Tibial nerve (tissue), 4 donors: ENCODE data around the gene FLT3. TPM values are rescaled to one million over a fixed set of nuclear protein-coding genes. Genes with fewer than 3 reads are reported as not detected.
"Not testable (repeated sequence)": the region's sequence is repeated elsewhere in the genome, so short reads cannot be mapped to it uniquely, and the experiment has no call there.

Experiments
- DNase-seq, 2 donors: peaks; one replicate each; pipeline ENCODE4 v3.0.0-alpha.2; 2019; ENCODE audit warnings: low spot score in 2 of 2
- H3K27ac ChIP-seq, 4 donors: fragments of 200-600 bp; sonication (generic) in 3 of 4; one replicate each; pipeline ENCODE4 v1.5.1; 2017 to 2019; ENCODE audit warnings: mild to moderate bottlenecking in 1 of 4
- H3K27me3 ChIP-seq, 2 donors: fragments of 200-600 bp; sonication (generic) in 1 of 2; one replicate each; pipeline versions ENCODE4 v1.5.1 to v1.6.0; 2017 to 2019
- H3K36me3 ChIP-seq, 3 donors: fragments of 200-600 bp; sonication (generic); one replicate each; pipeline ENCODE4 v1.5.1; 2018 to 2019
- H3K4me1 ChIP-seq, 4 donors: fragments of 200-600 bp; sonication (generic) in 3 of 4; one replicate each; pipeline ENCODE4 v1.5.1; 2017 to 2019
- H3K4me3 ChIP-seq, 4 donors: fragments of 200-600 bp; sonication (generic) in 3 of 4; one replicate each; pipeline ENCODE4 v1.5.1; 2017 to 2019; ENCODE audit warnings: mild to moderate bottlenecking in 1 of 4, moderate library complexity in 1 of 4
- H3K9me3 ChIP-seq, 4 donors: fragments of 200-600 bp; sonication (generic) in 3 of 4; one replicate each; pipeline ENCODE4 v1.5.1; 2017 to 2019
- EP300 ChIP-seq, 2 donors: sonication (generic); formaldehyde crosslinking; IDR thresholded peaks; one replicate each; pipeline ENCODE4 v1.6.1; 2017; ENCODE audit warnings: antibody characterized with exemption in 2 of 2, mild to moderate bottlenecking in 1 of 2
- POLR2A ChIP-seq, 2 donors: fragments of 450-650 bp; IDR thresholded peaks; one replicate each; pipeline ENCODE4 v1.6.1; 2017; ENCODE audit warnings: antibody characterized with exemption in 2 of 2, mild to moderate bottlenecking in 2 of 2, moderate library complexity in 2 of 2
- WGBS, 2 donors: methylation state at CpG; one replicate each; pipeline ENCODE4 v1.1.5; 2018; 5-methylcytosine and 5-hydroxymethylcytosine counted together
- total RNA-seq, 4 donors: library from RNA; depleted of rRNA; stranded (reverse); fragments of >200 nt; gene quantifications; one replicate each; pipeline ENCODE4 v1.1.0, GENCODE V29; 2016
- TF ChIP-seq, protein P1 (sequence below), 5 experiments: fragments of 200-600 bp in 3 of 5; fragments of 450-650 bp in 2 of 5; sonication (generic) in 3 of 5; IDR thresholded peaks; one replicate each; pipeline ENCODE4 v1.5.1; 2016 to 2019; ENCODE audit warnings: antibody characterized with exemption in 5 of 5, mild to moderate bottlenecking in 3 of 5, moderate library complexity in 2 of 5

The FLT3 gene
- total RNA-seq, 4 donors from 2014 or later = 0.20 to 0.42 (median 0.22) TPM; not detected in 1

DNA sequence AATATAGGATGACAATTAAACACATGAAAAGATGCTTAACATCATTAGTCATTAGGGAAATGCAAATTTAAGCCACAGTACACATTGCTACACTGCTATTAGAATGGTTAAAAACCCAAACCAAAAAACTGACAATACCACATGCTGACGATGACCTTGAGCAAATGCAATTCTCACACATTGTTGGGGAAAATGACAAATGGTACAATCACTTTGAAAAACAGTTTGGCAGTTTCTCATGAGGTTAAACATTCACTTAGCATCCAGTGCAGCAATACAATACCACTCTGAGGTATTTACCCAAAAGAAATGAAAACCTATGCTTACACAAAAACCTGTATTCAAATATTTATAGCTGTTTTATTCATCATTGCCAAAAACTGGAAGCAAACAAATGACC lies 11.3 kb downstream of the FLT3 start:
- TF ChIP-seq POLR2A (IDR thresholded peaks at IDR 0.05) = no peak
- TF ChIP-seq, protein P1, sequence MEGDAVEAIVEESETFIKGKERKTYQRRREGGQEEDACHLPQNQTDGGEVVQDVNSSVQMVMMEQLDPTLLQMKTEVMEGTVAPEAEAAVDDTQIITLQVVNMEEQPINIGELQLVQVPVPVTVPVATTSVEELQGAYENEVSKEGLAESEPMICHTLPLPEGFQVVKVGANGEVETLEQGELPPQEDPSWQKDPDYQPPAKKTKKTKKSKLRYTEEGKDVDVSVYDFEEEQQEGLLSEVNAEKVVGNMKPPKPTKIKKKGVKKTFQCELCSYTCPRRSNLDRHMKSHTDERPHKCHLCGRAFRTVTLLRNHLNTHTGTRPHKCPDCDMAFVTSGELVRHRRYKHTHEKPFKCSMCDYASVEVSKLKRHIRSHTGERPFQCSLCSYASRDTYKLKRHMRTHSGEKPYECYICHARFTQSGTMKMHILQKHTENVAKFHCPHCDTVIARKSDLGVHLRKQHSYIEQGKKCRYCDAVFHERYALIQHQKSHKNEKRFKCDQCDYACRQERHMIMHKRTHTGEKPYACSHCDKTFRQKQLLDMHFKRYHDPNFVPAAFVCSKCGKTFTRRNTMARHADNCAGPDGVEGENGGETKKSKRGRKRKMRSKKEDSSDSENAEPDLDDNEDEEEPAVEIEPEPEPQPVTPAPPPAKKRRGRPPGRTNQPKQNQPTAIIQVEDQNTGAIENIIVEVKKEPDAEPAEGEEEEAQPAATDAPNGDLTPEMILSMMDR (IDR thresholded peaks at IDR 0.05) = no peak
- no peaks in the 10 kb centered on the region for H3K27me3 ChIP-seq
- no peak overlapping the region for H3K27ac ChIP-seq
- H3K36me3 ChIP-seq = no peaks in the 10 kb centered on the region
- WGBS, 2 donors = 63 to 64% methylated on average over 1 of the region's 1 CpG
- H3K9me3 ChIP-seq = no peaks in the 10 kb centered on the region
- no peak overlapping the region for H3K4me3 ChIP-seq
- no peak for DNase-seq
- H3K4me1 ChIP-seq = peaks cover 0 to 3% (median 0%) of the 10 kb centered on the region in 4 donors

DNA sequence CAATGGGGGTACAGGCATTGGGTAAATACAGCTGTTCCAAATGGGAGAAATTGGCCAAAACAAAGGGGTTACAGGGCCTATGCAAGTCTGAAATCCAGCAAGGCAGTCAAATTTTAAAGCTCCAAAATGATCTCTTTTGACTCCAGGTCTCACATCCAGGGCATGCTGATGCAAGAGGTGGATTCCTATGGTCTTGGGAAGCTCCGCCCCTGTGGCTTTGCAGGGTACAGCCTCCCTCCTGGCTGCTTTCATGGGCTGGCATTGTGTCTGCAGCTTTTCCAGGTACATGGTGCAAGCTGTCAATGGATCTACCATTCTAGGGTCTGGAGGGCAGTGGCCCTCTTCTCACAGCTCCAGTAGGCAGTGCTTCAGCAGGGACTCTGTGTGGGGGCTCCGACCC lies 22.6 kb downstream of the FLT3 start:
- WGBS, 2 donors = 86 to 90% methylated on average over 1 of the region's 2 CpGs
- DNase-seq, H3K4me3 ChIP-seq: not testable (repeated sequence)

GRCh38 chr13:28077231-28077630 lies 23.1 kb downstream of the FLT3 start:
- TF ChIP-seq EP300 (IDR thresholded peaks at IDR 0.05) = no peak
- TF ChIP-seq, protein P1 (IDR thresholded peaks at IDR 0.05) = no peak
- no peak for TF ChIP-seq POLR2A (IDR thresholded peaks at IDR 0.05)
- Histone ChIP-seq H3K36me3 (no peaks in the 10 kb centered on the region), H3K4me3 (no peak overlapping the region), H3K27me3 (no peaks in the 10 kb centered on the region), H3K4me1 (no peaks in the 10 kb centered on the region), H3K9me3 (no peaks in the 10 kb centered on the region), H3K27ac (no peak overlapping the region)
- DNase-seq = no peak
- WGBS, 2 donors = 74 to 81% methylated on average over 6 of the region's 6 CpGs

More for the DNA sequence above, 22.6 kb downstream of the FLT3 start:
- H3K27me3 ChIP-seq, H3K36me3 ChIP-seq, H3K4me1 ChIP-seq, H3K9me3 ChIP-seq, H3K27ac ChIP-seq: not testable (repeated sequence)

DNA sequence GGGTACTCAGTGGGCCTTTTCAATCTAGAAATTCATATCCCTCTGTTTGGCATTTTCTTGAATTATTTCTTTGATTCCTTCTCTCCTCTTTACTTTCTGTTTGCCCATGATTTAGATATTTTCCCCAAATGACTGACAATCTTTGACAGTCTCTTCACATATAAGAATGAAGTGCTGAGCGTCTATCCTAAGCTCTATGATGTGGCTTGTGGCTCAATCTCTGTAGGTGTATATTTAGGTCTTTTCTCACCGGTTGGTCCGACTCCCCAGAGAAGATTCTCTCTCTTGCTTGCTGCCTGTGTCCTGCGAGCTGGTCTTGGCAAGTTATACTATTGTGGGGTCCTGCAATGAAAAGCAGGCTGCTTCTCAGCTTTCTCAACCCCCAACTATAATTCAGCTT lies 29.0 kb downstream of the FLT3 start:
- Histone ChIP-seq H3K36me3 (no peaks in the 10 kb centered on the region), H3K4me3 (no peak overlapping the region), H3K27ac (no peak overlapping the region), H3K27me3 (no peaks in the 10 kb centered on the region), H3K4me1 (no peaks in the 10 kb centered on the region), H3K9me3 (no peaks in the 10 kb centered on the region)
- TF ChIP-seq EP300 (IDR thresholded peaks at IDR 0.05) (no peak), POLR2A (IDR thresholded peaks at IDR 0.05) (no peak)
- TF ChIP-seq, protein P1 (IDR thresholded peaks at IDR 0.05) = no peak
- DNase-seq = no peak
- WGBS, 2 donors = 86 to 89% methylated on average over 4 of the region's 4 CpGs

GRCh38 chr13:28067491-28067890 lies 32.9 kb downstream of the FLT3 start:
- WGBS, 2 donors = 69 to 74% methylated on average over 3 of the region's 3 CpGs

More at GRCh38 chr13:28067491-28067890, 32.9 kb downstream of the FLT3 start:
- TF ChIP-seq, protein P1 (IDR thresholded peaks at IDR 0.05) = no peak
- TF ChIP-seq EP300 (IDR thresholded peaks at IDR 0.05) (no peak), POLR2A (IDR thresholded peaks at IDR 0.05) (no peak)
- no peaks in the 10 kb centered on the region for H3K36me3 ChIP-seq
- H3K9me3 ChIP-seq = no peaks in the 10 kb centered on the region
- no peak overlapping the region for H3K4me3 ChIP-seq
- H3K4me1 ChIP-seq = no peaks in the 10 kb centered on the region
- DNase-seq = no peak
- no peak overlapping the region for H3K27ac ChIP-seq
- no peaks in the 10 kb centered on the region for H3K27me3 ChIP-seq
